Head of caudate nucleus (tissue), 42 donors: ENCODE measurements around the gene FGGY.
"Not testable (repeated sequence)": the region's sequence is repeated elsewhere in the genome, so short reads cannot be mapped to it uniquely, and the experiment has no call there.

ENCODE experiments used
- DNase-seq, 42 donors: peaks; one replicate each; pipeline versions ENCODE4 v3.0.0 to v3.0.0-alpha.2; 2020 to 2021; ENCODE audit warnings: mixed read lengths in 7 of 42
- intact Hi-C: fragments of 100-400 bp; cut with DNase I; formaldehyde crosslinking; loops from one replicate; pipeline ENCODE4 v1.15.0; 2022

Gene FGGY

GRCh38 chr1:59296358-59297256 lies at the start of gene FGGY:
TSS of gene FGGY (plus strand) at chr1:59297094. CDS start at chr1:59321550, 24,456 bp downstream.
- intact Hi-C loops = loop anchor here (10.0 kb wide), 1 partner anchor 398 kb away; no protein-coding TSS in a partner anchor
- DNase-seq = peak; percentile 90 to 97 (median 94)

GRCh38 chr1:59248758-59249157 lies 48.1 kb upstream of the FGGY start:
- no peak for DNase-seq
- intact Hi-C loops = no loop called here

- intact Hi-C loops = no loop called here
- DNase-seq = peak in 14 of 42 donors; percentile 7 to 59 (median 22)
Measured at GRCh38 chr1:59249396-59250137, 47.3 kb upstream of the FGGY start.

- DNase-seq, intact Hi-C loops: not testable (repeated sequence)
Measured at GRCh38 chr1:59251061-59251460, 45.8 kb upstream of the FGGY start.

- intact Hi-C loops, DNase-seq: not testable (repeated sequence)
Measured at GRCh38 chr1:59256429-59256828, 40.5 kb upstream of the FGGY start.

GRCh38 chr1:59258412-59259032 lies 38.4 kb upstream of the FGGY start:
- intact Hi-C loops = no loop called here
- DNase-seq = no peak

- DNase-seq = no peak
- intact Hi-C loops = no loop called here
Measured at GRCh38 chr1:59261537-59261936, 35.4 kb upstream of the FGGY start.

GRCh38 chr1:59262631-59263030 lies 34.3 kb upstream of the FGGY start:
- intact Hi-C loops = no loop called here

GRCh38 chr1:59263111-59263510 lies 33.8 kb upstream of the FGGY start:
- intact Hi-C loops = no loop called here
- DNase-seq = no peak

More at GRCh38 chr1:59262631-59263030, 34.3 kb upstream of the FGGY start:
- DNase-seq = no peak

- DNase-seq = no peak
- intact Hi-C loops = no loop called here
Measured at GRCh38 chr1:59265622-59266021, 31.3 kb upstream of the FGGY start.

- intact Hi-C loops = no loop called here
- DNase-seq = no peak
Measured at GRCh38 chr1:59266180-59266926, 30.5 kb upstream of the FGGY start.

GRCh38 chr1:59266927-59267293 lies 30.0 kb upstream of the FGGY start:
- DNase-seq = no peak
- intact Hi-C loops = no loop called here

GRCh38 chr1:59268406-59268805 lies 28.5 kb upstream of the FGGY start:
- DNase-seq = no peak
- intact Hi-C loops = no loop called here

- intact Hi-C loops = no loop called here
- no peak for DNase-seq
Measured at GRCh38 chr1:59271561-59272260, 25.2 kb upstream of the FGGY start.

- DNase-seq = no peak
- intact Hi-C loops = no loop called here
Measured at GRCh38 chr1:59272507-59272906, 24.4 kb upstream of the FGGY start.

- no peak for DNase-seq
- intact Hi-C loops = no loop called here
Measured at GRCh38 chr1:59276439-59276851, 20.4 kb upstream of the FGGY start.

GRCh38 chr1:59278780-59279354 lies 18.0 kb upstream of the FGGY start:
- intact Hi-C loops = no loop called here
- DNase-seq = no peak

- no peak for DNase-seq
- intact Hi-C loops = no loop called here
Measured at GRCh38 chr1:59279645-59280044, 17.2 kb upstream of the FGGY start.
